H1 (cell line): ENCODE measurements around the gene ABCC4. TPM values are rescaled to one million over a fixed set of nuclear protein-coding genes. Genes with fewer than 3 reads are reported as not detected.

Experiments
- CTCF ChIA-PET: fragments of 300-600 bp; sonication (Branson Sonifier 250); formaldehyde crosslinking; loops from one replicate; lab custom pipeline; 2021; ENCODE audit not compliant: partially characterized antibody; lab: Charles Lee
- POLR2A ChIA-PET: fragments of 300-600 bp; sonication (Branson Sonifier 250); formaldehyde crosslinking; loops from one replicate; lab custom pipeline; 2021; ENCODE audit warnings: inconsistent platforms; ENCODE audit not compliant: partially characterized antibody; lab: Charles Lee
- DNase-seq, 2 experiments: peaks; one replicate each; pipeline versions ENCODE4 v3.0.0 to v3.0.0-alpha.2; 2010 to 2022; ENCODE audit warnings: low spot score in 2 of 2, low read depth in 1 of 2, mixed read lengths in 1 of 2
- FAIRE-seq: peaks from 2 replicates; lab custom pipeline; 2011; peaks lifted over from hg19 to GRCh38; lab: Jason Lieb, UNC
- H2AFZ ChIP-seq: 2 replicates; pipeline ENCODE4 v1.8.1; 2012; ENCODE audit warnings: low read length, inconsistent platforms
- H2AK5ac ChIP-seq: 2 replicates; pipeline ENCODE4 v1.6.1; 2013; ENCODE audit warnings: low read depth, low read length
- H2BK120ac ChIP-seq: replicated peaks from 2 replicates; pipeline ENCODE3; 2013; ENCODE audit warnings: low read depth, low read length, inconsistent platforms
- H2BK12ac ChIP-seq: 2 replicates; pipeline ENCODE4 v1.6.1; 2013; ENCODE audit warnings: low read depth, low read length
- H2BK15ac ChIP-seq: 2 replicates; pipeline ENCODE4 v1.6.1; 2013; ENCODE audit warnings: low read length
- H2BK20ac ChIP-seq: 2 replicates; pipeline ENCODE4 v1.6.1; 2013; ENCODE audit warnings: low read length
- H2BK5ac ChIP-seq: 2 replicates; pipeline ENCODE4 v1.6.1; 2013; ENCODE audit warnings: low read depth, low read length
- H3K14ac ChIP-seq: 2 replicates; pipeline ENCODE4 v1.6.1; 2013; ENCODE audit warnings: inconsistent platforms; ENCODE audit not compliant: insufficient read length
- H3K18ac ChIP-seq: 2 replicates; pipeline ENCODE4 v1.6.1; 2013; ENCODE audit warnings: low read length; ENCODE audit errors: extremely low read depth
- H3K23ac ChIP-seq: 2 replicates; pipeline ENCODE4 v1.6.1; 2013; ENCODE audit warnings: inconsistent platforms; ENCODE audit not compliant: insufficient read length
- H3K23me2 ChIP-seq: 2 replicates; pipeline ENCODE4 v1.6.1; 2013; ENCODE audit warnings: low read depth, low read length
- H3K27ac ChIP-seq: 2 replicates; pipeline ENCODE4 v1.6.1; 2011; ENCODE audit warnings: low read depth, low read length, inconsistent platforms
- H3K27me3 ChIP-seq, 4 experiments: replicated peaks in 1 of 4; 1 replicate in 1 of 4; 2 replicates in 3 of 4; pipeline versions ENCODE4 v1.6.1 to v1.8.1; 2011 to 2013; ENCODE audit warnings: low read length in 3 of 4, mild to moderate bottlenecking in 3 of 4, inconsistent platforms in 2 of 4, mixed read lengths in 2 of 4, moderate library complexity in 1 of 4; ENCODE audit not compliant: control insufficient read depth in 3 of 4, insufficient read depth in 3 of 4; ENCODE audit errors: extremely low read depth in 1 of 4
- H3K36me3 ChIP-seq, 4 experiments: 2 replicates each; pipeline versions ENCODE4 v1.6.1 to v1.8.1; 2011 to 2013; ENCODE audit warnings: mild to moderate bottlenecking in 4 of 4, low read length in 3 of 4, moderate library complexity in 2 of 4, control low read depth in 1 of 4, inconsistent platforms in 1 of 4; ENCODE audit not compliant: insufficient read depth in 4 of 4, control insufficient read depth in 2 of 4
- H3K4ac ChIP-seq: replicated peaks from 2 replicates; pipeline ENCODE3; 2013; ENCODE audit warnings: low read length, low read depth, mixed read lengths, inconsistent platforms; ENCODE audit not compliant: insufficient read length
- H3K4me1 ChIP-seq, 4 experiments: replicated peaks in 1 of 4; 1 replicate in 1 of 4; 2 replicates in 3 of 4; pipeline versions ENCODE4 v1.6.1 to v1.8.1; 2011 to 2013; ENCODE audit warnings: low read length in 3 of 4, inconsistent platforms in 2 of 4, mixed read lengths in 1 of 4; ENCODE audit not compliant: insufficient read depth in 4 of 4, control insufficient read depth in 3 of 4
- H3K4me2 ChIP-seq, 2 experiments: 2 replicates each; pipeline versions ENCODE4 v1.6.1 to v1.8.1; 2011 to 2013; ENCODE audit warnings: low read depth in 2 of 2, low read length in 2 of 2, control low read depth in 1 of 2, inconsistent platforms in 1 of 2, mild to moderate bottlenecking in 1 of 2; ENCODE audit not compliant: insufficient read depth in 1 of 2
- H3K4me3 ChIP-seq, 4 experiments: fragments of 200-600, 300-600 bp in 1 of 4; sonication (generic), shearing (Covaris generic), sonication (Bioruptor Twin) in 1 of 4; 2 replicates each; pipeline versions ENCODE4 v1.5.1 to v1.8.1; 2011 to 2016; ENCODE audit warnings: low read length in 4 of 4, low read depth in 3 of 4, control low read depth in 2 of 4, inconsistent platforms in 2 of 4, mild to moderate bottlenecking in 2 of 4, mixed read lengths in 1 of 4, moderate library complexity in 1 of 4; ENCODE audit not compliant: insufficient read depth in 2 of 4; ENCODE audit errors: extremely low read depth in 1 of 4
- H3K56ac ChIP-seq: replicated peaks from 2 replicates; pipeline ENCODE3; 2013; ENCODE audit warnings: low read depth, mild to moderate bottlenecking, mixed read lengths, low read length, inconsistent platforms; ENCODE audit not compliant: insufficient read length
- H3K79me1 ChIP-seq: 2 replicates; pipeline ENCODE4 v1.6.1; 2013; ENCODE audit warnings: low read depth, low read length, control low read depth
- H3K79me2 ChIP-seq, 2 experiments: 2 replicates each; pipeline versions ENCODE4 v1.6.1 to v1.8.1; 2012 to 2013; ENCODE audit warnings: low read length in 2 of 2, mild to moderate bottlenecking in 2 of 2, inconsistent platforms in 1 of 2; ENCODE audit not compliant: insufficient read depth in 2 of 2, control insufficient read depth in 1 of 2
- H3K9ac ChIP-seq, 4 experiments: replicated peaks in 1 of 4; 1 replicate in 1 of 4; 2 replicates in 3 of 4; pipeline versions ENCODE4 v1.6.1 to v1.8.1; 2011 to 2013; ENCODE audit warnings: low read depth in 3 of 4, low read length in 3 of 4, control low read depth in 2 of 4, mild to moderate bottlenecking in 2 of 4, moderate library complexity in 2 of 4, inconsistent platforms in 1 of 4; ENCODE audit errors: extremely low read depth in 1 of 4
- H3K9me3 ChIP-seq, 2 experiments: 2 replicates each; pipeline versions ENCODE4 v1.6.1 to v1.8.1; 2012 to 2013; ENCODE audit warnings: mild to moderate bottlenecking in 2 of 2, moderate library complexity in 2 of 2, control low read depth in 1 of 2, inconsistent platforms in 1 of 2, low read depth in 1 of 2, low read length in 1 of 2, mixed read lengths in 1 of 2; ENCODE audit not compliant: insufficient read depth in 2 of 2
- H4K20me1 ChIP-seq, 2 experiments: replicated peaks in 1 of 2; 2 replicates each; pipeline versions ENCODE3 to v1.8.1; 2011 to 2013; ENCODE audit warnings: inconsistent platforms in 2 of 2, low read length in 2 of 2, mild to moderate bottlenecking in 1 of 2; ENCODE audit not compliant: insufficient read depth in 2 of 2, control insufficient read depth in 1 of 2
- H4K5ac ChIP-seq: 2 replicates; pipeline ENCODE4 v1.6.1; 2013; ENCODE audit warnings: low read length, low read depth, mixed read lengths, inconsistent platforms; ENCODE audit not compliant: insufficient read length
- H4K8ac ChIP-seq: 2 replicates; pipeline ENCODE4 v1.8.0; 2013; ENCODE audit warnings: mild to moderate bottlenecking, moderate library complexity, low read length, inconsistent platforms; ENCODE audit not compliant: insufficient read depth; ENCODE audit errors: extremely low read depth
- H4K91ac ChIP-seq: replicated peaks from 2 replicates; pipeline ENCODE3; 2013; ENCODE audit warnings: low read length, mixed read lengths, inconsistent platforms; ENCODE audit not compliant: insufficient read length
- ATF3 ChIP-seq: IDR thresholded peaks from 2 replicates; pipeline ENCODE4 v1.6.1; 2011; ENCODE audit warnings: low read depth, mild to moderate bottlenecking, low read length; ENCODE audit not compliant: insufficient read depth
- BACH1 ChIP-seq: IDR thresholded peaks from 2 replicates; pipeline ENCODE4 v1.6.1; 2012; ENCODE audit warnings: low read length, improper control_type of control experiment
- BCL11A ChIP-seq, 2 experiments: IDR thresholded peaks; one replicate each; pipeline ENCODE4 v1.6.1; 2011; ENCODE audit warnings: low read depth in 2 of 2, low read length in 2 of 2, mild to moderate bottlenecking in 2 of 2
- GTF2F1 ChIP-seq: IDR thresholded peaks from 2 replicates; pipeline ENCODE4 v1.6.1; 2012; ENCODE audit warnings: low read depth, low read length, improper control_type of control experiment, borderline replicate concordance
- JUN ChIP-seq: IDR thresholded peaks from 2 replicates; pipeline ENCODE4 v1.6.1; 2011; ENCODE audit warnings: low read depth, mild to moderate bottlenecking, improper control_type of control experiment, low read length
- NANOG ChIP-seq: IDR thresholded peaks from 2 replicates; pipeline ENCODE4 v1.6.1; 2011; ENCODE audit warnings: low read length, low read depth, mild to moderate bottlenecking, inconsistent platforms; ENCODE audit not compliant: insufficient read depth, poor library complexity, severe bottlenecking
- POU5F1 ChIP-seq: IDR thresholded peaks from 2 replicates; pipeline ENCODE4 v1.6.1; 2011; ENCODE audit warnings: low read depth, mild to moderate bottlenecking, low read length, moderate library complexity
- RBBP5 ChIP-seq: IDR thresholded peaks from 2 replicates; pipeline ENCODE4 v1.7.1; 2012; ENCODE audit warnings: low read depth, mild to moderate bottlenecking, inconsistent platforms, low read length, moderate library complexity, borderline replicate concordance
- RNF2 ChIP-seq: fragments of 200-900, 300-1000 bp; sonication (generic); IDR thresholded peaks from 2 replicates; pipeline ENCODE4 v1.7.1; 2016; ENCODE audit warnings: borderline replicate concordance, low read depth, mild to moderate bottlenecking, antibody characterized with exemption, low read length; ENCODE audit not compliant: poor library complexity, severe bottlenecking; ENCODE audit errors: missing control alignments
- SP4 ChIP-seq: IDR thresholded peaks from 2 replicates; pipeline ENCODE4 v1.6.1; 2012; ENCODE audit warnings: low read length, inconsistent platforms
- SUZ12 ChIP-seq: fragments of 200-600 bp; sonication (generic); IDR thresholded peaks from 2 replicates; pipeline ENCODE4 v1.6.1; 2012; ENCODE audit warnings: mild to moderate bottlenecking, inconsistent platforms, low read length, moderate library complexity, mixed read lengths
- TCF12 ChIP-seq: IDR thresholded peaks from 2 replicates; pipeline ENCODE4 v1.6.1; 2011; ENCODE audit warnings: low read depth, mild to moderate bottlenecking, low read length
- USF2 ChIP-seq: IDR thresholded peaks from 2 replicates; pipeline ENCODE4 v1.6.1; 2011; ENCODE audit warnings: low read length, improper control_type of control experiment
- WGBS, 2 experiments: shearing (Covaris generic) in 1 of 2; methylation state at CpG; one replicate each; pipeline versions ENCODE4 v1.1.6 to v1.1.7; 2013 to 2015; ENCODE audit warnings: low lambda C conversion rate in 2 of 2, mixed read lengths in 2 of 2, inconsistent platforms in 1 of 2, low coverage in 1 of 2, missing lambda C conversion rate in 1 of 2; ENCODE audit not compliant: insufficient replicate concordance in 2 of 2, insufficient coverage in 1 of 2, insufficient read length in 1 of 2; ENCODE audit errors: extremely low coverage in 1 of 2, missing lambda C conversion rate in 1 of 2; 5-methylcytosine and 5-hydroxymethylcytosine counted together
- polyA plus RNA-seq, 7 experiments: library from polyadenylated mRNA; depleted of rRNA in 3 of 7; stranded (reverse) in 5 of 7; unstranded in 2 of 7; fragments of >200 nt in 5 of 7; fragments of 200-250 nt in 2 of 7; gene quantifications; 1 replicate in 5 of 7; 2 replicates in 1 of 7; 4 replicates in 1 of 7; pipeline versions ENCODE4 v1.2.1 to v1.2.3, GENCODE V29; 2011 to 2013; ENCODE audit warnings: missing spikeins in 2 of 7, mixed read lengths in 2 of 7
- total RNA-seq: library from RNA; stranded (reverse); fragmentation: NEBNext Ultra II Directional; extraction: Animal tissue kit (Norgen Biotek cat#: 25700); gene quantifications from 2 replicates; pipeline ENCODE4 v1.2.1, GENCODE V29; 2021

Gene ABCC4
- total and polyA plus RNA-seq, 2 of the 8 experiments (the other 6 are each of a cell fraction or from before 2014, with no cell fraction given): 4.0 to 14.1 TPM

- FAIRE-seq: no peak
- peaks cover 0 to 3% of the 10 kb centered on the region in 2 experiments; a peak in 1 of 4 replicates for H3K9me3 ChIP-seq
- ChIA-PET POLR2A (no interaction called here), CTCF (no interaction called here)
- no peaks in the 10 kb centered on the region for H3K79me2 ChIP-seq
- no peak overlapping the region for H3K4ac ChIP-seq
- no peak overlapping the region for H3K4me2 ChIP-seq
- no peak overlapping the region for H3K27ac ChIP-seq
- no peak overlapping the region for H2BK120ac ChIP-seq
- no peaks in the 10 kb centered on the region for H3K23me2 ChIP-seq
- H2AK5ac ChIP-seq: no peak overlapping the region
- no peak overlapping the region for H2BK15ac ChIP-seq
- no peak overlapping the region for H4K8ac ChIP-seq
- H2AFZ ChIP-seq: no peak overlapping the region
- H3K14ac ChIP-seq: no peak overlapping the region
- no peak overlapping the region for H2BK5ac ChIP-seq
- no peak overlapping the region for H3K18ac ChIP-seq
- H4K20me1 ChIP-seq: no peaks in the 10 kb centered on the region
- no peak overlapping the region for H3K56ac ChIP-seq
- DNase-seq: no peak
- WGBS, 2 experiments: 89% methylated on average over 2 of the region's 2 CpGs; no CpG with 5 or more reads in 1 of the 2 experiments
- no peak overlapping the region for H3K4me3 ChIP-seq
- H3K23ac ChIP-seq: no peak overlapping the region
- H3K79me1 ChIP-seq: no peaks in the 10 kb centered on the region
- H3K27me3 ChIP-seq: no peaks in the 10 kb centered on the region
- no peak overlapping the region for H2BK12ac ChIP-seq
- no peak overlapping the region for H2BK20ac ChIP-seq
- no peak overlapping the region for H4K91ac ChIP-seq
- H3K4me1 ChIP-seq: peaks cover 0 to 4% (median 2%) of the 10 kb centered on the region in 4 experiments; a peak in 4 of 7 replicates
- H4K5ac ChIP-seq: no peak overlapping the region
- no peak overlapping the region for H3K9ac ChIP-seq
- H3K36me3 ChIP-seq: no peaks in the 10 kb centered on the region
- no peak for TF ChIP-seq BACH1
- no peak for TF ChIP-seq POU5F1
- TF ChIP-seq TCF12: no peak
- no peak for TF ChIP-seq GTF2F1
- TF ChIP-seq JUN: no peak
- TF ChIP-seq RNF2: no peak
- no peak for TF ChIP-seq SUZ12
- no peak for TF ChIP-seq NANOG
- no peak for TF ChIP-seq ATF3
- no peak for TF ChIP-seq USF2
- TF ChIP-seq BCL11A (IDR thresholded peaks at IDR 0.05; ENCODE audit: low read depth in 2 of 2, low read length in 2 of 2): no peak
- no peak for TF ChIP-seq SP4
- TF ChIP-seq RBBP5: no peak
These were observed 189.6 kb downstream of the ABCC4 start for GRCh38 chr13:95111608-95112007.
